Osteoblast (primary cell): Measurements from ENCODE around the gene BORCS8. TPM values are rescaled to one million over a fixed set of nuclear protein-coding genes. Genes with fewer than 3 reads are reported as not detected.
"Not testable (repeated sequence)": the region's sequence is repeated elsewhere in the genome, so short reads cannot be mapped to it uniquely, and the experiment has no call there.

ENCODE experiments used
- DNase-seq: peaks from one replicate; pipeline ENCODE4 v3.0.0; 2011; ENCODE audit warnings: low spot score, mixed read lengths; ENCODE audit not compliant: insufficient read length; ENCODE audit errors: missing footprints
- H2AFZ ChIP-seq: 2 replicates; pipeline ENCODE4 v1.6.0; 2011; ENCODE audit warnings: mild to moderate bottlenecking, low read length
- H3K27ac ChIP-seq: 2 replicates; pipeline ENCODE4 v1.5.1; 2011; ENCODE audit warnings: mild to moderate bottlenecking, low read depth, low read length, moderate library complexity
- H3K27me3 ChIP-seq: 2 replicates; pipeline ENCODE4 v1.6.0; 2012; ENCODE audit warnings: mild to moderate bottlenecking, control low read depth, inconsistent platforms, low read length, moderate library complexity; ENCODE audit not compliant: insufficient read depth
- H3K36me3 ChIP-seq: 2 replicates; pipeline ENCODE4 v1.5.1; 2011; ENCODE audit warnings: mild to moderate bottlenecking, low read length, control low read depth, moderate library complexity; ENCODE audit not compliant: insufficient read depth
- H3K4me1 ChIP-seq: 2 replicates; pipeline ENCODE4 v1.5.1; 2011; ENCODE audit warnings: mild to moderate bottlenecking, low read length, control low read depth, moderate library complexity; ENCODE audit not compliant: insufficient read depth
- H3K4me2 ChIP-seq: 2 replicates; pipeline ENCODE4 v1.6.0; 2011; ENCODE audit warnings: mild to moderate bottlenecking, low read length; ENCODE audit not compliant: insufficient read depth
- H3K4me3 ChIP-seq: fragments of 200-600 bp; sonication (generic); 3 replicates; pipeline ENCODE4 v1.5.1; 2012; ENCODE audit warnings: mild to moderate bottlenecking, low read length, inconsistent platforms; ENCODE audit not compliant: insufficient read depth
- H3K79me2 ChIP-seq: 2 replicates; pipeline ENCODE4 v1.6.0; 2012; ENCODE audit warnings: mild to moderate bottlenecking, low read length, control low read depth, inconsistent platforms; ENCODE audit not compliant: insufficient read depth
- H3K9me3 ChIP-seq: 2 replicates; pipeline ENCODE4 v1.5.1; 2011; ENCODE audit warnings: low read depth, low read length, control low read depth
- H4K20me1 ChIP-seq: 2 replicates; pipeline ENCODE4 v1.6.0; 2012; ENCODE audit warnings: mild to moderate bottlenecking, low read length, control low read depth; ENCODE audit not compliant: insufficient read depth
- total RNA-seq: library from RNA; depleted of rRNA; stranded (reverse); fragments of >200 nt; gene quantifications from 2 replicates; pipeline ENCODE4 v1.2.3, GENCODE V29; 2012
- TF ChIP-seq, protein P1 (sequence below): IDR thresholded peaks from 2 replicates; pipeline ENCODE4 v1.5.1; 2011; ENCODE audit warnings: mild to moderate bottlenecking, low read depth, low read length, moderate library complexity; ENCODE audit errors: extremely low read depth

The BORCS8 gene
- total RNA-seq, 1 donor, result 17.4 TPM

DNA sequence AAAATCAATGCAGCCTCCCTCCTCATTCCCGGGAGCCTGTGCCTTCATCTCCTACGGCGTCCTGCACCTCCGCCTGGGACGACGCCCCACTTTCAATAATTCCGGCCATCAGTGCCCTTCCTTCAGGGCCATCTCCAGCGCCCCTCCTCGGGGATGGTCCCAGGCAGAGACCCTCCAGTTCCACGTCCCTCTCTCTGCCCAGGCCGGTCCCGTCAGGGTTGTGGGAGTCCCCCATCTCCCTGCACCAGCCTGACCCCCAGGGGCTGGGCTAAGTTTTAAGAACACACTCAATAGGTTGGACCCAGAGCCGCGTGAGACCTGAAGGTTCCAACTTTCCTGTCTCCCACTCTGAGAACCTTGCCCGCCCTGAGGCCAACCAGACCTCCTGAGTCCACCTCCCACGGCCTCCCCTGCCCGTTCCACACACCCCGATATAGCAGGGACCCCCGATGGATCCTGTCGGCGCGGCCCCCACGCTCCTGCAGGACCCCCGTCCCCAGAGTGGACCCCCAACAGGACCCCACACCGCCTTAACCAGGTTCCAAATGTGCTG, 54.3 kb downstream of the BORCS8 start:
- peak overlapping the region; percentile 99 for H3K4me3 ChIP-seq
- peak overlapping the region; percentile 99 for H3K4me2 ChIP-seq
- DNase-seq, result peak; percentile 41
- peak overlapping the region; percentile 100 for H2AFZ ChIP-seq
- no peaks in the 10 kb centered on the region for H3K9me3 ChIP-seq
- H3K4me1 ChIP-seq, result peaks cover 8% of the 10 kb centered on the region
- H3K27ac ChIP-seq, result peak overlapping the region; percentile 90
- H4K20me1 ChIP-seq, result no peaks in the 10 kb centered on the region
- H3K36me3 ChIP-seq, result no peaks in the 10 kb centered on the region
- TF ChIP-seq, protein P1, sequence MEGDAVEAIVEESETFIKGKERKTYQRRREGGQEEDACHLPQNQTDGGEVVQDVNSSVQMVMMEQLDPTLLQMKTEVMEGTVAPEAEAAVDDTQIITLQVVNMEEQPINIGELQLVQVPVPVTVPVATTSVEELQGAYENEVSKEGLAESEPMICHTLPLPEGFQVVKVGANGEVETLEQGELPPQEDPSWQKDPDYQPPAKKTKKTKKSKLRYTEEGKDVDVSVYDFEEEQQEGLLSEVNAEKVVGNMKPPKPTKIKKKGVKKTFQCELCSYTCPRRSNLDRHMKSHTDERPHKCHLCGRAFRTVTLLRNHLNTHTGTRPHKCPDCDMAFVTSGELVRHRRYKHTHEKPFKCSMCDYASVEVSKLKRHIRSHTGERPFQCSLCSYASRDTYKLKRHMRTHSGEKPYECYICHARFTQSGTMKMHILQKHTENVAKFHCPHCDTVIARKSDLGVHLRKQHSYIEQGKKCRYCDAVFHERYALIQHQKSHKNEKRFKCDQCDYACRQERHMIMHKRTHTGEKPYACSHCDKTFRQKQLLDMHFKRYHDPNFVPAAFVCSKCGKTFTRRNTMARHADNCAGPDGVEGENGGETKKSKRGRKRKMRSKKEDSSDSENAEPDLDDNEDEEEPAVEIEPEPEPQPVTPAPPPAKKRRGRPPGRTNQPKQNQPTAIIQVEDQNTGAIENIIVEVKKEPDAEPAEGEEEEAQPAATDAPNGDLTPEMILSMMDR, result no peak
- peaks cover 13% of the 10 kb centered on the region for H3K79me2 ChIP-seq
- H3K27me3 ChIP-seq, result no peaks in the 10 kb centered on the region

DNA sequence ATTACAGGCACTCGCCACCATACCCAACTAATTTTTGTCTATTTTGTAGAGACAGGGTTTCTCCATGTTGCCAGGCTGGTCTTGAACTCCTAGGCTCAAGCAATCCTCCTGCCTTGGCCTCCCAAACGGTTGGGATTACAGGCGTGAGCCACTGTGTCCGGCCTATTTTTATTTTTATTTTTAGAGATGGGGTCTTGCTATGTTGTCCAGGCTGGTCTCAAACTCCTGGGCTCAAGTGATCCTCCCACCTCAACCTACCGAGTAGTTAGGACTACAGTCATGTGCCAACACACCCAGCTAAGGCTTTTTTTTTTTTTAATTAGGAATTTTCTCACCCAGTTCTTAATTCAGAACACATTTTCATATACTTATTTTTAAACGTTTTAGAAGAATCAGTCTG, 56.2 kb downstream of the BORCS8 start:
- not testable (repeated sequence) for H3K36me3 ChIP-seq, H4K20me1 ChIP-seq, H2AFZ ChIP-seq, H3K27me3 ChIP-seq, H3K4me1 ChIP-seq, DNase-seq, H3K9me3 ChIP-seq, H3K4me2 ChIP-seq, H3K4me3 ChIP-seq, H3K27ac ChIP-seq
- peaks cover 13% of the 10 kb centered on the region for H3K79me2 ChIP-seq

DNA sequence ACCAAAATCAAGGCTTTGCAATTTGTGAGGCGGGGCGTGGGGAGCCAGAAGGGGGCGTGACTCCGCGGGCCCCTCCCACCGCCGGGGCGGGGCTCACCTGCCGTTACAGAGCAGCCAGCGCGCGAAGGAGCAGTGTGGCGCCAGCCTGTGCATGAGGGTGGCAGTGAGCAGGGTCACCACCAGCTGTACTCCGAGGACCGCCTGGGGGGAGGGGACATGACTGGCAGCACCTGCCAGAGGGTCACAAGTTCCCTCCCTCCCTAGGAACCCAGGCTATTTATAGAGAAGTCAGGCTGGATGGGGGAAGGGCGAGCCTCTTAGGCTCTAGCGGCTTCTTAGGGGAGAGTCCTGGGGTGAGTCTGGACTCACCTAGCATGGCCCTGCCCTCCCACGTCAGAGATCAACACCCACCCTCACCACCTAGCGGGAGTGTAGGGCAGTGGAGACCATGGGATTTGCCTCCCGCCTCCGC, 57.2 kb downstream of the BORCS8 start:
- Histone ChIP-seq H3K36me3 (no peaks in the 10 kb centered on the region), H3K27me3 (no peaks in the 10 kb centered on the region), H3K79me2 (peaks cover 13% of the 10 kb centered on the region), H2AFZ (no peak overlapping the region), H4K20me1 (no peaks in the 10 kb centered on the region), H3K4me3 (no peak overlapping the region), H3K4me1 (peaks cover 8% of the 10 kb centered on the region), H3K4me2 (no peak overlapping the region), H3K27ac (no peak overlapping the region), H3K9me3 (peaks cover 3% of the 10 kb centered on the region)
- TF ChIP-seq, protein P1, result no peak
- no peak for DNase-seq

DNA sequence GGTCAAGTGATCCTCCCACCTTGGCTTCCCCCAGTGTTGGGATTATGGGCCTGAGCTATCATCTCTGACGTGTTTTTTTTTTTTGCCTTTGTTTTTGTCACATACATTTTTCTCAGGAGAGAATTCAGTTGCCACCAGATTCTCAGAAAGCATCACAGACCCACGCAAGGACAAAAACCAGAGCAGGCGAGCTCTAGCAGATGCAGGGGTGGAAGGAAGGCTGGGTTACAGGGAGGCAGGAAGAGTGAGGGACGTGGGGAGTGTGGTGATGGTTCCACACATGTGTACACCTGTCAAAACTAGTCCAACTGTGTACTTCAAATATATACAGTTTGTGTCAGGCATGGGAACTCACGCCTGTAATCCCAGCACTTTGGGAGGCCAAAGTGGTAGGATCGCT, 58.0 kb downstream of the BORCS8 start:
- Histone ChIP-seq H3K4me2 (no peak overlapping the region), H3K79me2 (peaks cover 13% of the 10 kb centered on the region), H3K9me3 (peaks cover 3% of the 10 kb centered on the region), H3K4me3 (no peak overlapping the region), H3K4me1 (peaks cover 8% of the 10 kb centered on the region), H2AFZ (no peak overlapping the region), H3K27ac (no peak overlapping the region), H3K27me3 (no peaks in the 10 kb centered on the region), H3K36me3 (no peaks in the 10 kb centered on the region), H4K20me1 (no peaks in the 10 kb centered on the region)
- TF ChIP-seq, protein P1, result no peak
- DNase-seq, result no peak
